Pancreas (tissue), 10 donors: ENCODE data around the gene ARAP2. TPM values are rescaled to one million over a fixed set of nuclear protein-coding genes. Genes with fewer than 3 reads are reported as not detected.
"Not testable (repeated sequence)": the region's sequence is repeated elsewhere in the genome, so short reads cannot be mapped to it uniquely, and the experiment has no call there.

Source experiments
- ATAC-seq, 4 donors: fragments of 200-7000 bp; cut with Tn5 transposase; one replicate each; pipeline versions ENCODE4 v1.8.0 to v1.9.1; 2020; ENCODE audit warnings: mild to moderate bottlenecking in 4 of 4, moderate library complexity in 4 of 4
- DNase-seq, 6 donors: peaks; one replicate each; pipeline ENCODE4 v3.0.0-alpha.2; 2020
- FAIRE-seq: peaks from 2 replicates; lab custom pipeline; 2012; peaks lifted over from hg19 to GRCh38; lab: Jason Lieb, UNC
- H3K27ac ChIP-seq, 4 donors: fragments of 200-600 bp; sonication (generic); 1 replicate in 3 of 4; 2 replicates in 1 of 4; pipeline versions ENCODE4 v1.5.0 to v1.8.0; 2020
- H3K27me3 ChIP-seq, 4 donors: fragments of 200-600 bp; one replicate each; pipeline ENCODE4 v1.8.0; 2021
- H3K36me3 ChIP-seq, 3 donors: fragments of 200-600 bp; sonication (generic) in 1 of 3; one replicate each; pipeline versions ENCODE4 v1.5.0 to v1.8.0; 2020 to 2021
- H3K4me1 ChIP-seq, 3 donors: fragments of 200-600 bp; one replicate each; pipeline ENCODE4 v1.8.0; 2021
- H3K4me3 ChIP-seq, 4 donors: fragments of 200-600 bp; sonication (generic) in 2 of 4; one replicate each; pipeline versions ENCODE4 v1.5.0 to v1.8.0; 2020 to 2021
- H3K9me3 ChIP-seq, 4 donors: fragments of 200-600 bp; one replicate each; pipeline ENCODE4 v1.8.0; 2021
- WGBS, 2 donors: extraction: QIAGEN DNeasy Blood & Tissue Kit; methylation state at CpG; one replicate each; pipeline ENCODE4 v1.1.7; 2013; 5-methylcytosine and 5-hydroxymethylcytosine counted together
- intact Hi-C, 3 donors: fragments of 100-400 bp; cut with DNase I; formaldehyde crosslinking; loops; one replicate each; pipeline versions ENCODE4 v1.11.1 to v1.14.2; 2022
- polyA plus RNA-seq, 2 donors: library from polyadenylated mRNA; stranded (reverse); fragments of 200-250 nt; gene quantifications; one replicate each; pipeline ENCODE4 v1.2.3, GENCODE V29; 2013
- total RNA-seq, 6 donors: library from RNA; stranded (reverse); fragmentation: NEBNext Ultra II Directional in 4 of 6; extraction: Animal tissue kit (Norgen Biotek cat#: 25700) in 4 of 6; gene quantifications; one replicate each; pipeline versions ENCODE4 v1.2.1 to v1.2.4, GENCODE V29; 2021 to 2023
- TF ChIP-seq, protein P1 (sequence below), 4 donors: fragments of 200-600 bp; sonication (generic) in 3 of 4; IDR thresholded peaks; one replicate each; pipeline versions ENCODE4 v1.5.0 to v1.8.0; 2021; ENCODE audit warnings: antibody characterized with exemption in 4 of 4
- donor health status: healthy with polysubstance abuse.
- donor health status: DM: no; HTN: no; CAD: no; lungs with moderate emphysema.
- donor health status: DM: no; HTN: no; CAD: no.
- donor health status: control.
- donor health status: control.
- donor health status: Bipolar disorder and iron deficiency.
- donor health status: DM: yes; HTN: yes; CAD: no.
- donor health status: DM: no; HTN: no; CAD: no.
- donor health status: DM: no; HTN: no; CAD: no.
- donor health status: DM: yes; HTN: yes; CAD: no.

Gene ARAP2
- total and polyA plus RNA-seq, 8 donors: 3.2 to 14.3 (median 7.7) TPM

DNA sequence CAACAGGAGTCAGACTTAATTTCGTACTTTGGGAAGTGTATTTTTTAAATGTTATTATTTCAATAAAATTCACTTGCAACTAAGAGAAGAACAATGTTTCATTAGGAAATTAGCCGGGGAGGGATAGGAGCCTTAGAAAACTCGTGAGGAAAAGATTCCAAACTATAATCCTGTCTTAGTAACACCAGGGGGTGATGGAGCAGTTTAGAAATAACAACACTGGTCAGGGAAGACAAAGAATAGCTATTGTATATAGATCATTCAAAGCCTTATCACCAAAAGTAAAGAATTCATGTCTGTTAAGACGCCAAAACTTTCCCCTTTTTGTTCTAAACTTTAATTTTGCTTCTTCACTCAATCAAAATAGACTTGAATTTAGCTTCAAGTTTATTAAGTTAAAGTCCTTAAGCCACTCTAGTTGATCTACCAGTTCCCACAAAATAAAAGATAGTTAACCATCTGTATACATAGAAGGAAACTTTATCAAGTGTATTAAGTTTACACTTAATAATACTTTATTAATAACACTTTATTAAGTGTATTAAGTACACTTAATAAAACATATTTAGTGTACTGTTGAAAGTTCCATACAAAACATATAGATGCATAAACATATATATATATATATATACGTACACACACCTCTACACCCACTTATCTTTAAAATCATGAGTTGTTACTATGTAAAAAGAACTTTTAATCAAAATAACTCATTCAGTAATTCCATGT, 60.5 kb downstream of the ARAP2 start:
- TF ChIP-seq, protein P1, sequence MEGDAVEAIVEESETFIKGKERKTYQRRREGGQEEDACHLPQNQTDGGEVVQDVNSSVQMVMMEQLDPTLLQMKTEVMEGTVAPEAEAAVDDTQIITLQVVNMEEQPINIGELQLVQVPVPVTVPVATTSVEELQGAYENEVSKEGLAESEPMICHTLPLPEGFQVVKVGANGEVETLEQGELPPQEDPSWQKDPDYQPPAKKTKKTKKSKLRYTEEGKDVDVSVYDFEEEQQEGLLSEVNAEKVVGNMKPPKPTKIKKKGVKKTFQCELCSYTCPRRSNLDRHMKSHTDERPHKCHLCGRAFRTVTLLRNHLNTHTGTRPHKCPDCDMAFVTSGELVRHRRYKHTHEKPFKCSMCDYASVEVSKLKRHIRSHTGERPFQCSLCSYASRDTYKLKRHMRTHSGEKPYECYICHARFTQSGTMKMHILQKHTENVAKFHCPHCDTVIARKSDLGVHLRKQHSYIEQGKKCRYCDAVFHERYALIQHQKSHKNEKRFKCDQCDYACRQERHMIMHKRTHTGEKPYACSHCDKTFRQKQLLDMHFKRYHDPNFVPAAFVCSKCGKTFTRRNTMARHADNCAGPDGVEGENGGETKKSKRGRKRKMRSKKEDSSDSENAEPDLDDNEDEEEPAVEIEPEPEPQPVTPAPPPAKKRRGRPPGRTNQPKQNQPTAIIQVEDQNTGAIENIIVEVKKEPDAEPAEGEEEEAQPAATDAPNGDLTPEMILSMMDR (IDR thresholded peaks at IDR 0.05): no peak
- Histone ChIP-seq H3K36me3 (no peaks in the 10 kb centered on the region), H3K27ac (no peak overlapping the region), H3K9me3 (no peaks in the 10 kb centered on the region), H3K4me3 (no peak overlapping the region), H3K27me3 (no peaks in the 10 kb centered on the region), H3K4me1 (peaks cover 0 to 15% (median 7%) of the 10 kb centered on the region in 3 donors)
- ATAC-seq (peak in 1 of 4 donors; percentile 21), FAIRE-seq (peak; percentile 47), DNase-seq (no peak)
- WGBS, 2 donors: 67 to 79% methylated on average over 5 of the region's 5 CpGs
- intact Hi-C loops: no loop called here

DNA sequence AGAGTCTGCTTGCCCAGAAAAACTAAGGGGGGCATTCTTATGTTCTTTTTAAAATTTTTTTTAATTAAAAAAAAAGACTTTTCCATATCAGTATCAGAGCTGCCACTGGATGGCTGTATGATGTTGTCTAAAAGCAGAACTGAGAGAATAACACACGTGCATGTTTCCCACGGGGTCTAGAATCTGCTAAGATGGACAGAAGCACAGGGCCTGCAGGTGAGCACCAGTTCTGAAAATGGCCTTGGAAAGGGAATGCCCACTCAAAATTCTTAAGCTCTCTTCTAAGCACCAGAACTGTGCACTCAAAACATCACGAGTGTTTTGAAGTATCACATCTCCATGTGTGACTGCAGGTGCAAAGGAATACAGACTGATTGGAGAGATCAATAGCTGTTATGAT, 61.1 kb downstream of the ARAP2 start:
- 29 to 30% methylated on average over 3 of the region's 3 CpGs for WGBS, 2 donors
- no peaks in the 10 kb centered on the region for H3K36me3 ChIP-seq
- no peaks in the 10 kb centered on the region for H3K27me3 ChIP-seq
- peaks cover 0 to 15% (median 7%) of the 10 kb centered on the region in 3 donors for H3K4me1 ChIP-seq
- intact Hi-C loops: no loop called here
- FAIRE-seq: no peak
- H3K9me3 ChIP-seq: no peaks in the 10 kb centered on the region
- peak in 2 of 6 donors; percentile 34 to 35 for DNase-seq
- ATAC-seq: peak; percentile 72 to 95 (median 78)
- H3K27ac ChIP-seq: no peak overlapping the region
- TF ChIP-seq, protein P1 (IDR thresholded peaks at IDR 0.05): no peak
- H3K4me3 ChIP-seq: no peak overlapping the region

DNA sequence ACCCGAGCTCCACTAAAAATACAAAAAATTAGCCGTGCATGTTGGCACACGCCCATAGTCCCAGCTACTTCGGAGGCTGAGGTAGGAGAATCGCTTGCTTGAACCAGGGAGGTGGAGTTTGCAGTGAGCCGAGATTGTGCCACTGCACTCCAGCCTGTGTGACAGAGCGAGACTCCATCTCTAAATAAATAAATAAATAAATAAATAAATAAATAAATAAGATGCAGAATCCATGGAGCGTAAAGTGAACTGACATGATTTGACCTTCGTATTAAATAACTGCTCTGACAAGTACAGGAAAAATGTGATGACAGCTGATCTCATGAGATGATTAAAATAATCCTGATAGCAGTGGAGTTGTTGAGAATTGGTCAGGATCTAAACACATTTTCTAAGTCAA, 62.0 kb downstream of the ARAP2 start:
- not testable (repeated sequence) for H3K4me3 ChIP-seq

DNA sequence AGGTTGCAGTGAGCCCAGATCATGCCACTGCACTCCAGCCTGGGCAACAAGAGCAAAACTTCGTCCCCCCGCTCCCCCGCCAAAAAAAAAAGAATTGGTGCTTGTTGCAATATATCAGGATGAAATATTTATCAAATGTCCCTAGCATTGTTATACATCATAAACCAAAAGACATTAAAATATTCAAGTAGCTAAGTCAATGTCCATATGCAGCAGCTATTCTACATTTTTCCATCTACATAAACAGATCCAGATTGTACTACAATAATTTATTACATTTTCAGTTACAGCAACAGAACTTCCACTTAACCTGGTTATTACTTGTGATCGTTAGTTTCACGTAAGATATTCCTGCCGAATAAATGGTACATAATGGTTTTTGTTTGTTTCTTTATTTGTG, 64.1 kb downstream of the ARAP2 start:
- Histone ChIP-seq H3K27me3 (no peaks in the 10 kb centered on the region), H3K27ac (no peak overlapping the region), H3K4me3 (no peak overlapping the region), H3K4me1 (peaks cover 0 to 15% (median 7%) of the 10 kb centered on the region in 3 donors), H3K36me3 (no peaks in the 10 kb centered on the region), H3K9me3 (no peaks in the 10 kb centered on the region)
- intact Hi-C loops: no loop called here
- no peak for ATAC-seq
- no peak for FAIRE-seq
- no peak for DNase-seq
- 94 to 95% methylated on average over 6 of the region's 6 CpGs for WGBS, 2 donors
- TF ChIP-seq, protein P1 (IDR thresholded peaks at IDR 0.05): no peak

More for the DNA sequence above, 62.0 kb downstream of the ARAP2 start:
- intact Hi-C loops, DNase-seq, H3K27ac ChIP-seq, FAIRE-seq, H3K36me3 ChIP-seq, H3K9me3 ChIP-seq, H3K27me3 ChIP-seq, ATAC-seq: not testable (repeated sequence)
- H3K4me1 ChIP-seq: peaks cover 0 to 15% (median 7%) of the 10 kb centered on the region in 3 donors
- 77 to 92% methylated on average over 9 of the region's 9 CpGs for WGBS, 2 donors

DNA sequence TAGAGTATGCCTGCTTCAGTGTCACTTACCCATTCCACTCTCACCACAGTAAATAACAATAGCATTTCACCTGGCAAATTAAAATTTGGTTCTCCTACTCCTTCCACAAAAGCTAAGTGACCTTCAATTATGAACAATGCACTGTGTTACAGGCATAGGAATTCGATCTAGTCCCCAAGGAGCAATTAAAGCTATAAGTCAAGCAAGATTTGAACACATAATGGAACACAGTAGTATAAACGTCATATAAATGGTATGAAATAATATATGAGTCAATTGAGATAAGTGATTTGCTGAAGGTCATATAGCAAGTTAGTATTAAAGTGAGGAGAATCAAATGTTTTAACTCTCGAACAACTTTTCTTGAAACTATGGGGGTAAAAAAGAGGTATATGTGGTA, 65.8 kb downstream of the ARAP2 start:
- intact Hi-C loops: no loop called here
- Histone ChIP-seq H3K4me3 (no peak overlapping the region), H3K9me3 (no peaks in the 10 kb centered on the region), H3K4me1 (peaks cover 0 to 13% (median 7%) of the 10 kb centered on the region in 3 donors), H3K27ac (no peak overlapping the region), H3K36me3 (no peaks in the 10 kb centered on the region), H3K27me3 (no peaks in the 10 kb centered on the region)
- DNase-seq (no peak), ATAC-seq (no peak), FAIRE-seq (no peak)
- TF ChIP-seq, protein P1 (IDR thresholded peaks at IDR 0.05): no peak
- WGBS, 2 donors: 64 to 74% methylated on average over 3 of the region's 3 CpGs
